LoVo (cell line): ENCODE results near the gene CRYL1.

ENCODE experiments used
- DNase-seq: peaks from one replicate; pipeline ENCODE4 v3.0.0-alpha.2; 2016; ENCODE audit warnings: low spot score

Gene CRYL1

GRCh38 chr13:20420938-20421337 is 104.7 kb downstream of the CRYL1 start:
- no peak for DNase-seq

GRCh38 chr13:20418953-20419352 is 106.7 kb downstream of the CRYL1 start:
- no peak for DNase-seq

- no peak for DNase-seq
Measured at GRCh38 chr13:20416223-20416745, 109.4 kb downstream of the CRYL1 start.

DNA sequence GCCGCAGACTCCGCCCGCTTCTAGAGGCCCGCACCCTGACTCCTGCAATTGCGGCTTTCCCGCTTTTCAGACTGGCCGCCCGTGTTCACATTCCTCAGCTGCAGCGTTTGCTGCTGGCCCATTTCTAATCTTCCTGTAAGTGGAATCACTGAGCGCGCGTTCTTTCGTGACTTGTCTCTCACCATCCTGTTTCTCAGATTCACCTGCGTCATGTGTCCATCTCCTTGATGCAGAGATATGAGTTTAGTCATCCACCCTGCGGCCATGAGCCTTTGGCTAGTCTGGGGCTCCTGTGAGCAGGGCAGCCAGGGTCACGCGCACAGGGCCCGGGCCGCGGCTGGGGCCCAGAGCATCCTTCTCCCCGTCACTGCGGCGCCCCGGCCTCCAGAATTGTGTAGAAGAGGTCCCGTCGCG is 110.0 kb downstream of the CRYL1 start:
- no peak for DNase-seq

GRCh38 chr13:20415306-20415679 is 110.4 kb downstream of the CRYL1 start:
- DNase-seq = no peak

DNA sequence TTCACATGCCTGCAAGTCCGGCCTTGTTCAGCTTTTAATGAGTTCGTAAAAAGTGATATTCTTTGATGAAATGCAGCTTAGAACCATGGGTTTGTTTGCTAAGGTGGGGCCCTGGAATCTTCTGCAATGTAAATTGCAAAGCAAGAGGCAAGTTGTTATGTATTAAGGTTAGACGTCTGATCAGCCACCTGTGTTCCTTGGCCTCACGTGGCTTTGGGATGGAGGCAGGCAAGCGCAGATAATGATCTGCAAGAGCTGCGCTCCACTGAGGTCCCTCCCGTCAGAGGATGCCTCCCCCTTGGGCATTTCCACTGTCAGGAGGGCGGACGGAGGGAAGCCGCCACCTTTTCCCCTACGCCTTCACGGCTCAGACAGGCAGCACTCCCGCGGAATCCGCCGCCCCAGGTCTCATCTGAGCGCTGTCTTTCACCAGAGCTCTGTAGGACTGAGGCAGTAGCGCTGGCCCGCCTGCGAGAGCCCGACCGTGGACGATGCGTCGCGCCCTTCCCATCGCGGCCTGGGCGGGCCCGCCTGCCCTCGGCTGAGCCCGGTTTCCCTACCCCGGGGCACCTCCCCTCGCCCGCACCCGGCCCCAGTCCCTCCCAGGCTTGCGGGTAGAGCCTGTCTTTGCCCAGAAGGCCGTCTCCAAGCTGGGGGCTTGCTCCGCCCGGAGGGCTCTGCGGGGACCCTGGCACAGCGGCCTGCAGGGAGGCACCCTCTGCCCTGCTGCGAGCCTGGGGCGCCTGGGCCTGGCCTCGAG is 110.9 kb downstream of the CRYL1 start:
- no peak for DNase-seq

- DNase-seq = no peak
Measured at GRCh38 chr13:20412691-20413355, 112.8 kb downstream of the CRYL1 start.

DNA sequence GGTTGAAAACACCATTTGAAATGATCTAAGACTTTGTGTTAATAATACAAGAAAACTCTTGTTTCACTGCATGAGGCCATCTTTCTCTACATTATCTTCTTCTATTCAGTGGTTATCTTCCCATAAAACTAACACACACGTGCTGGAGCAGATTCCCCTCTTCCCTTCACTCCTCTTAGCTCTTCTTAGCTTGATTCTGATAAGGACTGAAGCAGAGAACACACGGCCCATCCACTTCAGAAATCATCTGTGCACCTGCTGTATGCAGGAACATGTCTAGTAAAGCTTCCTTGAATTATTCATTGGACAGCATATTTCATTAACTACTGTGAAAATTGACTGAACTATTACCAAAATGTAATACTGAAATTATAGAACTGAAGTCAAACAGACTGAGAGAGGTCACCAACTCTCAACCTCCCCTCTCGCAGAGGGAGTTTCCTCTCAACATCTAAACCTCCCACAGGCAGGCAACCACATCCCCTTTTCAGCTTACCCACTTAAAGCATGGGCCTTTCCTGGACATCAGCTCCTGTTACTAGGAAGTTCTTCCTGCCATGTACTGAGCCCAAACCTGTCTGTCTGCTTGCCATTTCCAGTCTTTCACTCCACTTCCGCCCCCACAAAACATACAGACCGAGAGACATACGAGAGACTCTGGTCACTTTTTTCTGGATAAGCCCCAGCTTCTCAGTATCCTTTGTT is 113.9 kb downstream of the CRYL1 start:
- no peak for DNase-seq

GRCh38 chr13:20410726-20411125 is 114.9 kb downstream of the CRYL1 start:
- DNase-seq = no peak

GRCh38 chr13:20408181-20408580 is 117.5 kb downstream of the CRYL1 start:
- no peak for DNase-seq

DNA sequence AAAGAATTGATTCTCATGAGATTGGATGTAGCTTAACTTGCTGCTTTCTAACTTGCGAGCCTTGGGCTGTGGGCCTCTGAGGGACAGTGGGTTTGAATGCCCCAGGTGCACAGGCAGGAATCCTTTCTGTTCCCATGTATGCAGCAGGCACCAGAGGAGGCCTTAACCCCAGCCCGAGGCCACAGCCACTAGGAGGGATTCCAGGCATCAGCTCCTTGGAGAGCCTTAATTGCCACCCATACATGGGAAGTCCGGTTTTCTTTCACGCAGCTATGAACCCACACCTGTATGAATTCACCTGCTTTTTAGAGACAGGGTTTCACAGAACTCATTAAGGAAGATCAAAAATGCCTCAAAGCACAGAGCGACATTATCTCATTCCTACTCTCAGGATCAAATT is 117.9 kb downstream of the CRYL1 start:
- no peak for DNase-seq

DNA sequence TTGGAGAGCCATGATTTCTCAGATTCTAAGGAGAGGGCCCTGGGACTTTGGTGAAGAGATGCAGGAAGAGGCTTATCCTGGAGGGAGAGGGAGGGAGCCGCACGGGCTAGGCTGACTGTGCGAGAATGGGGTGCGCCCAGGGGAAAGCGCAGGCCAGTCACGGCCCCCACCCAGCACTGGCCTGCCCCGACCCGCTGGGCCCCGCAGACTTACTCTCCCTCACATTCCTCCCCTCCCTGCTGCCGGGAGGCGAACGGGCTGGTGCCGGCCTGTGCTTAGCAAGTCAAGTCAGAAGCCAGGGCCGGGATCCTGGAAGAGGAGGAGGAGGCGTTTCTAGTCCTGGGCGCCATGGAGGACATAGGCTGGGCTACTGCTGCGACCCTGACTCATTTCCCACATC is 120.0 kb downstream of the CRYL1 start:
- DNase-seq = no peak

DNA sequence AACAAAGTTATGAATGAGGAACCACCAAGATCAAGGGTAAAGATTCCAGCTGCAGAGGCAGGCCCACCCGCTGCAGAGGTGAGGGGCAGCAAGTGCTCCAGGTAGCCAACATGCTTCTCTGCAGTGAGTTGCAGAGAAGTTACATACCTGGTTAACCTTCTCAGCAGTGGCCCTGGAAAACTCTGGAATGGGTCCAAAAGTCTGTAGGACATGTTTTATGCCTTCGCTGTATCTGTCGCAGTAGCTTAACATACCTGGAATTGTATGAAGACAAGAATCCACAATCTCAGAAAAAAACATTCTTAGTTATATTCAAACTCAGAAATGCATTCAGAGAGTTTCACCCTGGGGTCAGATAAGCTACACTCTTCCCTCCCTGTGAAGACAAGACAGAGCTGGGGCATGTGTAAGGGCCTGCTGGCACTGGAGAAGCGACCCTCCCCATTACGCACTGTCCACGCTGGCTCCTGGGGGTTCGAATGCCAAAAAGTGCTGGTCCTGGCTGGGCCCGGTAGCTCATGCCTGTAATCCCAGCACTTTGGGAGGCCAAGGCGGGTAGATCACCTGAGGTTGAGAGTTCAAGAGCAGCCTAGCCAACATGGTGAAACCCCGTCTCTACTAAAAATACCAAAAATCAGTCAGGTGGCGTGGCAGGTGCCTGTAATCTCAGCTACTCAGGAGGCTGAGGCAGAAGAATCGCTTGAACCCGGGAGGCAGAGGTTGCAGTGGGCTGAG is 121.0 kb downstream of the CRYL1 start:
- no peak for DNase-seq

DNA sequence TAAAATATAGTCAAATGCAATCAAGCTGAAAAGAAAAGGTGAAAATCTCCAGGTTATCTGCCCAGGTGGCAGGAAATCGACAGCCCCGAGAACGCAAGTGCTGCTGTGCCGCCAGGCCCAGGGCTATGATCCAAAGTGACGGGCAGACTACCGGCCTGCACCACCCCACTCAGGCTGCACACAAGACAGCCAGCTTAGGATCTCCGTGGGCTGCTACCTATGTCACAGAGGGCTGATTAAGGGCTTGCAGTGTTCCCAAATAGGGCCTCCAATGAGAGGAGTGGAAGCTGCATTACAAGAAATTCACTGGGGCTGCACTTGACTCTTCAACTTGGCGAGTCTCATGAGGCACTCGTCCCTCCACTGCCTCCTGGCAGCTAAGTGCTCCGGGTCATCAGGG is 121.8 kb downstream of the CRYL1 start:
- no peak for DNase-seq

DNA sequence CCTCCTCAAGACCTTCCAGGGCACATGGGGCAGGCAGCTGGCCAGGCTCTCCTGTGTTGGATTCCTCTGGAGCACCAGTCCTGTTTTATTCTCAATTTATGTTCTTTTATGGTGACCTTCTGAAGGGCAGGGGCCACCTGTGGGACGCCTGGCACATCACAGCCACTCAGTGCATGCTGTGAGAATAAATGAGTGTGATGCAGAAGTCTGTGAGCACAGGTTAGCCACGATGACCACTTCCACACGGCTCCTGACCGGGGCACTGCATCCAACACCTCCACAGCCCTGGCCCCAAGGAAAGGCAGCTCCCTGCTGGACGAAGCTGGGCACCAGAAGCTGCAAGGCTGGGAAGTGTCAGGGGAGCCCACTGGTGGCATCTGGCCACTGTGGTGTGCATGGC is 122.8 kb downstream of the CRYL1 start:
- no peak for DNase-seq

- DNase-seq = no peak
Measured at GRCh38 chr13:20401931-20402856, 123.5 kb downstream of the CRYL1 start.

- DNase-seq = no peak
Measured at GRCh38 chr13:20401531-20401930, 124.1 kb downstream of the CRYL1 start.

- DNase-seq = no peak
Measured at GRCh38 chr13:20400774-20401173, 124.9 kb downstream of the CRYL1 start.

GRCh38 chr13:20399961-20400360 is 125.7 kb downstream of the CRYL1 start:
- DNase-seq = no peak

DNA sequence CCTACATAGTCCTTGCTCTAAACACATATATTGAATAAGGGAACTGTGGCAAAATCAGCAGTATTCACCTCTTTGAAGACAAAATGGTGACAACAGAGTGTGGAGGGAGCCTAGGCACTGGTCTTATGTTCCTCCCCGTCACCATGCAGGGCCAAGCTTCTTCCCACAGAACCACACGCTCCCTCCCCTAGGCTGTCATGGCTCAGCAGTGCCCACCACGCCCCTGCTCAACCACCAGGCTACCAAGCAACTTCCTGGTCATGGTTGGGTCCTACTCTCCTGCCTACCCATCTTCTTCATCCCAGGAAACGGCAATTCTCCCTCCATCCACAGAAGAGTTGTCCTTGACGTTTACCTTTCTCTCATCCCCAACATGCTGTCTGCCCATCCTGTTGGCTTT is 126.1 kb downstream of the CRYL1 start:
- no peak for DNase-seq

DNA sequence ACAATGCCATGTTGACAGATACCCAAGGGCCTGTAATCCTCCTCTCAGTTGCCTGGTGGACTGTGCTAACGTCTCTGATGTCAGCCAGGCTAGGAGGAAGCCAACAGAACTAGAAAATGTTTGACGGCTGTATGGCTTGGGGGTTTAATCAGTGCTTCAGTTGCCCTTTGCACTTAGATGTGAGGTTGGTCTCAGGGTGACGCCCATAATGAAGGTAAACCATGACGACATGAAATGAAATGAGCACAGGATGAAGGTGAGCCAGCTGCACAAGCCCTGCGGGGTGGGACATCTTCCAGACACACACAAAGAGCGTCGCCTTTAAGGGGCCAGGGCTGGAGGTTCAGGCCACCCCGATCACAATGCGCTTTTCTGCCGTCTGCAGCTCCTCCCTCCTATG is 127.2 kb downstream of the CRYL1 start:
- no peak for DNase-seq
